A549 (cell line): Measurements from ENCODE around the gene DOK4. TPM values are rescaled to one million over a fixed set of nuclear protein-coding genes. Genes with fewer than 3 reads are reported as not detected.

Source experiments
- ATAC-seq, 2 experiments: fragments of 200-7000 bp in 1 of 2; fragments of >200 bp in 1 of 2; cut with Nextera tagmentation in 1 of 2; cut with Tn5 transposase in 1 of 2; 3 replicates each; pipeline versions ENCODE4 v1.8.0 to v1.9.1; 2018 to 2020; ENCODE audit warnings: mild to moderate bottlenecking in 1 of 2, moderate library complexity in 1 of 2
- CTCF ChIA-PET: fragments of 300-600 bp; sonication (Branson Sonifier 250); formaldehyde crosslinking; extraction: SDS; loops from one replicate; lab custom pipeline; 2021; ENCODE audit warnings: antibody characterized with exemption, inconsistent platforms; lab: Yijun Ruan, JAX
- POLR2A ChIA-PET: fragments of 350-600 bp; formaldehyde crosslinking; extraction: SDS; loops from one replicate; lab custom pipeline; 2021; ENCODE audit warnings: antibody characterized with exemption, inconsistent platforms; lab: Yijun Ruan, JAX
- DNase-seq, 2 experiments: peaks; one replicate each; pipeline versions ENCODE4 v3.0.0 to v3.0.0-alpha.2; 2011 to 2016; ENCODE audit warnings: low read depth in 1 of 2, low spot score in 1 of 2
- FAIRE-seq: peaks from 2 replicates; lab custom pipeline; 2011; peaks lifted over from hg19 to GRCh38; lab: Jason Lieb, UNC
- H3K27ac ChIP-seq, 2 experiments: fragments of >200 bp; sonication (Bioruptor Twin); formaldehyde crosslinking; 3 replicates each; pipeline ENCODE4 v1.5.1; 2016 to 2017
- H3K4me1 ChIP-seq: fragments of >200 bp; sonication (Bioruptor Twin); formaldehyde crosslinking; 3 replicates; pipeline ENCODE4 v1.6.1; 2016
- H3K4me2 ChIP-seq: fragments of >200 bp; sonication (Bioruptor Twin); formaldehyde crosslinking; 3 replicates; pipeline ENCODE4 v1.6.1; 2016
- H3K4me3 ChIP-seq: fragments of >200 bp; sonication (Bioruptor Twin); formaldehyde crosslinking; 3 replicates; pipeline ENCODE4 v1.5.1; 2016
- H3K9me3 ChIP-seq: fragments of >200 bp; sonication (Bioruptor Twin); formaldehyde crosslinking; 3 replicates; pipeline ENCODE4 v1.6.1; 2016
- ATOH8 ChIP-seq: fragments of 250-450 bp; sonication (Bioruptor Pico); IDR thresholded peaks from 2 replicates; pipeline ENCODE4 v1.5.0; 2020; ENCODE audit warnings: low read depth, mild to moderate bottlenecking, moderate library complexity
- BHLHE40 ChIP-seq: IDR thresholded peaks from 2 replicates; pipeline ENCODE4 v1.6.1; 2012; ENCODE audit warnings: low read depth, low read length, inconsistent platforms
- CHD4 ChIP-seq: fragments of 200-600 bp; sonication (generic); IDR thresholded peaks from 2 replicates; pipeline ENCODE4 v1.6.1; 2016; ENCODE audit warnings: antibody characterized with exemption, mild to moderate bottlenecking, borderline replicate concordance
- CTCF ChIP-seq: fragments of >200 bp; sonication (Bioruptor Twin); formaldehyde crosslinking; IDR thresholded peaks from 3 replicates; pipeline ENCODE4 v1.5.1; 2016
- EHF ChIP-seq: fragments of 250-450 bp; sonication (Bioruptor Pico); IDR thresholded peaks from 2 replicates; pipeline ENCODE4 v1.5.0; 2020; ENCODE audit warnings: mild to moderate bottlenecking
- FOSB ChIP-seq: fragments of 250-450 bp; sonication (Bioruptor Pico); IDR thresholded peaks from 2 replicates; pipeline ENCODE4 v1.5.0; 2020; ENCODE audit warnings: mild to moderate bottlenecking, moderate library complexity
- FOXS1 ChIP-seq: fragments of 250-450 bp; sonication (Bioruptor Pico); IDR thresholded peaks from 2 replicates; pipeline ENCODE4 v1.5.0; 2020; ENCODE audit warnings: mild to moderate bottlenecking, moderate library complexity
- HES2 ChIP-seq: fragments of >200 bp; sonication (Bioruptor Twin); formaldehyde crosslinking; IDR thresholded peaks from 2 replicates; pipeline ENCODE4 v1.6.1; 2016
- JUN ChIP-seq, 2 experiments: fragments of >200 bp; sonication (Bioruptor Twin); formaldehyde crosslinking; IDR thresholded peaks; 2 replicates in 1 of 2; 3 replicates in 1 of 2; pipeline ENCODE4 v1.6.1; 2016 to 2017
- JUNB ChIP-seq: fragments of >200 bp; sonication (Bioruptor Twin); formaldehyde crosslinking; IDR thresholded peaks from 2 replicates; pipeline ENCODE4 v1.6.1; 2016
- MAFK ChIP-seq: fragments of 450-650 bp; IDR thresholded peaks from 2 replicates; pipeline ENCODE4 v1.6.1; 2014; ENCODE audit not compliant: partially characterized antibody
- MAZ ChIP-seq: fragments of 150-350 bp; IDR thresholded peaks from 2 replicates; pipeline ENCODE4 v1.6.1; 2014; ENCODE audit warnings: antibody characterized with exemption, low read depth, low read length, borderline replicate concordance
- MYC ChIP-seq: IDR thresholded peaks from 2 replicates; pipeline ENCODE4 v1.6.1; 2012; ENCODE audit warnings: mild to moderate bottlenecking, inconsistent platforms, low read length, improper control_type of control experiment, borderline replicate concordance
- PHF8 ChIP-seq: fragments of 200-600 bp; sonication (generic); IDR thresholded peaks from 2 replicates; pipeline ENCODE4 v1.6.1; 2016; ENCODE audit warnings: low read depth, mild to moderate bottlenecking, antibody characterized with exemption, moderate library complexity, borderline replicate concordance
- POLR2AphosphoS2 ChIP-seq: conservative IDR thresholded peaks from 2 replicates; pipeline ENCODE4 v1.6.1; 2012; ENCODE audit warnings: low read length, improper control_type of control experiment, inconsistent platforms
- SREBF2 ChIP-seq: fragments of 450-650 bp; IDR thresholded peaks from 2 replicates; pipeline ENCODE4 v1.6.1; 2014; ENCODE audit warnings: mild to moderate bottlenecking, moderate library complexity
- ZC3H11A ChIP-seq: fragments of 450-650 bp; IDR thresholded peaks from 2 replicates; pipeline ENCODE4 v1.6.1; 2014; ENCODE audit warnings: antibody characterized with exemption, mild to moderate bottlenecking
- WGBS: methylation state at CpG from one replicate; pipeline ENCODE4 v1.1.6; 2017; ENCODE audit errors: missing lambda C conversion rate; 5-methylcytosine and 5-hydroxymethylcytosine counted together
- polyA plus RNA-seq, 4 experiments: library from polyadenylated mRNA; depleted of rRNA in 3 of 4; stranded (reverse); fragments of >200 nt; fragmentation: RNase III in 1 of 4; extraction: RNeasy Plus Mini Kit Qiagen cat#74134 plus additional on column Dnase treatment in 1 of 4; gene quantifications; 2 replicates in 3 of 4; 3 replicates in 1 of 4; pipeline ENCODE4 v1.2.3, GENCODE V29; 2011 to 2017
- TF ChIP-seq, protein P1 (sequence below): fragments of 250-450 bp; sonication (Bioruptor Pico); IDR thresholded peaks from 2 replicates; pipeline ENCODE4 v1.5.0; 2021; ENCODE audit warnings: mild to moderate bottlenecking, moderate library complexity, borderline replicate concordance
- TF ChIP-seq, protein P2 (sequence below): fragments of >200 bp; sonication (Bioruptor Twin); formaldehyde crosslinking; IDR thresholded peaks from 3 replicates; pipeline ENCODE4 v1.6.1; 2016

The DOK4 gene
- polyA plus RNA-seq, 2 of the 4 experiments (the other 2 are of a cell fraction), result 70.3 to 85.4 TPM

DNA sequence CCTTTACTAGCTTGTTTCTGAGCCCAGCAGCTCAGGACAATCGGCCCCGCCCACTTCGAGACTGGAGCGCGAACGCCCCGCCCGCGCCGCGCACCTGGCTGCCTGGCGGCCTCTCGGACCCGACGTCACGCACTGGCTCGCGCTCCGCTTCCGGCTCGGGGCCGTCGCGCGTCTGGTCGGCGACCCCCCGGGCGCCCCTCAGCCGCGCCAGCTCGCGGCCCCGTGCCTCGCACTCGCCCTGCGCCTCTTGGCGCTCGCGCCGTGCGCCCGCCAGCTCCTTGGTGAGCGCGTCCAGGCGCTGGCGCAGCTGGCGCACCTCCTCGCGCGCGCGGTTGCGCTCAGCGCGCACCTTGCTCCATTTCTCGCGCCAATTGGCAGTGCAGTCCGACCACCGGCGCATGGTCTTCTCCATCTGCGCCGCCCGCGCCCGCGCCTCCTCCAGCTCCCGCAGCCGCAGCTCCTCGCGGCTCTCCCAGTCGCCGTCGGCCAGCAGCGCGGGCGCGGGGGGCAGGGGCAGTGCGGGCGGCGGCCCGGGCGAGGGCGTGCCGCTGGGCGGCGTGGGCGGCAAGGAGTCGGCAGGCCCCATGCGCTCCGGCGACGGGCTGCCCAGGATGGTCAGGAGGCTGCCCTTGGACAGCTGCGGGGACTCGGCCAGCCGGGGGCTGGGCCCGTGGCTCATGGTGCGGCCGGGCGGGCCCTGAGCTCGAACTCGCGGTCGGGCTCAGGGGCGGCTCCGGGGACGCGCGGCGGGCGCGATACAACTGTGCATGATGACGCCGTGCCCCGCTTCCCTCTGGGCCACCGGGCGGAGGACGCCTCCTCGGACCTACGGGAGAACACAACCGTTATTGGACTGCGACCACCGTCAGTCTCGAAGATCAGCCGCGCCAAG lies 42.5 kb upstream of the DOK4 start:
- DNase-seq (no peak), FAIRE-seq (no peak), ATAC-seq (no peak)
- ChIA-PET POLR2A (interaction anchor here (0.7 kb wide), 1 partner anchor 66 kb away, joined by 3 read pairs; the partner anchor contains the start of gene POLR2C), CTCF (interaction anchor here (1.0 to 18.0 kb wide), 6 partner anchors 9 to 107 kb away, joined by 3 to 340 read pairs (median 12); partner anchors contain the start of genes ADGRG5 and POLR2C)
- H3K9me3 ChIP-seq, result no peaks in the 10 kb centered on the region
- no peak overlapping the region for H3K4me2 ChIP-seq
- H3K4me1 ChIP-seq, result peaks cover 41% of the 10 kb centered on the region
- H3K4me3 ChIP-seq, result no peak overlapping the region
- WGBS, result 97% methylated on average over 91 of the region's 126 CpGs
- no peak for TF ChIP-seq FOSB (CRISPR knock-in tag)
- TF ChIP-seq, protein P1, sequence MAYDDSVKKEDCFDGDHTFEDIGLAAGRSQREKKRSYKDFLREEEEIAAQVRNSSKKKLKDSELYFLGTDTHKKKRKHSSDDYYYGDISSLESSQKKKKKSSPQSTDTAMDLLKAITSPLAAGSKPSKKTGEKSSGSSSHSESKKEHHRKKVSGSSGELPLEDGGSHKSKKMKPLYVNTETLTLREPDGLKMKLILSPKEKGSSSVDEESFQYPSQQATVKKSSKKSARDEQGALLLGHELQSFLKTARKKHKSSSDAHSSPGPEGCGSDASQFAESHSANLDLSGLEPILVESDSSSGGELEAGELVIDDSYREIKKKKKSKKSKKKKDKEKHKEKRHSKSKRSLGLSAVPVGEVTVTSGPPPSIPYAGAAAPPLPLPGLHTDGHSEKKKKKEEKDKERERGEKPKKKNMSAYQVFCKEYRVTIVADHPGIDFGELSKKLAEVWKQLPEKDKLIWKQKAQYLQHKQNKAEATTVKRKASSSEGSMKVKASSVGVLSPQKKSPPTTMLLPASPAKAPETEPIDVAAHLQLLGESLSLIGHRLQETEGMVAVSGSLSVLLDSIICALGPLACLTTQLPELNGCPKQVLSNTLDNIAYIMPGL (CRISPR knock-in tag), result no peak
- TF ChIP-seq FOXS1 (CRISPR knock-in tag), result no peak
- TF ChIP-seq POLR2AphosphoS2, result no peak
- TF ChIP-seq JUN (IDR thresholded peaks at IDR 0.05), result no peak
- no peak for TF ChIP-seq ZC3H11A
- no peak for TF ChIP-seq CTCF
- no peak for TF ChIP-seq MAFK
- TF ChIP-seq PHF8, result no peak
- TF ChIP-seq HES2, result no peak
- no peak for TF ChIP-seq MAZ
- no peak for TF ChIP-seq SREBF2
- no peak for TF ChIP-seq EHF (CRISPR knock-in tag)
- TF ChIP-seq, protein P2, sequence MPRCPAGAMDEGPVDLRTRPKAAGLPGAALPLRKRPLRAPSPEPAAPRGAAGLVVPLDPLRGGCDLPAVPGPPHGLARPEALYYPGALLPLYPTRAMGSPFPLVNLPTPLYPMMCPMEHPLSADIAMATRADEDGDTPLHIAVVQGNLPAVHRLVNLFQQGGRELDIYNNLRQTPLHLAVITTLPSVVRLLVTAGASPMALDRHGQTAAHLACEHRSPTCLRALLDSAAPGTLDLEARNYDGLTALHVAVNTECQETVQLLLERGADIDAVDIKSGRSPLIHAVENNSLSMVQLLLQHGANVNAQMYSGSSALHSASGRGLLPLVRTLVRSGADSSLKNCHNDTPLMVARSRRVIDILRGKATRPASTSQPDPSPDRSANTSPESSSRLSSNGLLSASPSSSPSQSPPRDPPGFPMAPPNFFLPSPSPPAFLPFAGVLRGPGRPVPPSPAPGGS, result no peak
- no peak for TF ChIP-seq ATOH8 (CRISPR knock-in tag)
- TF ChIP-seq MYC, result no peak
- no peak for TF ChIP-seq CHD4
- no peak for TF ChIP-seq BHLHE40
- no peak for TF ChIP-seq JUNB
- no peak overlapping the region for H3K27ac ChIP-seq
